Fibroblast of skin of scalp (primary cell): ENCODE results near the gene ELF3. TPM values are rescaled to one million over a fixed set of nuclear protein-coding genes. Genes with fewer than 3 reads are reported as not detected.
"Not testable (repeated sequence)": the region's sequence is repeated elsewhere in the genome, so short reads cannot be mapped to it uniquely, and the experiment has no call there.

Experiments
- DNase-seq: peaks from one replicate; pipeline ENCODE4 v3.0.0-alpha.2; 2013
- polyA plus RNA-seq, 2 experiments: library from polyadenylated mRNA; unstranded; fragments of 120-200 nt; gene quantifications; one replicate each; pipeline ENCODE4 v1.2.1, GENCODE V29; 2013; ENCODE audit not compliant: insufficient read length in 2 of 2

Gene ELF3
- 0.23 TPM for polyA plus RNA-seq (2013, experiment 1 of 2; ENCODE audit: insufficient read length)
- polyA plus RNA-seq (2013, experiment 2 of 2; ENCODE audit: insufficient read length): 0.25 TPM

DNA sequence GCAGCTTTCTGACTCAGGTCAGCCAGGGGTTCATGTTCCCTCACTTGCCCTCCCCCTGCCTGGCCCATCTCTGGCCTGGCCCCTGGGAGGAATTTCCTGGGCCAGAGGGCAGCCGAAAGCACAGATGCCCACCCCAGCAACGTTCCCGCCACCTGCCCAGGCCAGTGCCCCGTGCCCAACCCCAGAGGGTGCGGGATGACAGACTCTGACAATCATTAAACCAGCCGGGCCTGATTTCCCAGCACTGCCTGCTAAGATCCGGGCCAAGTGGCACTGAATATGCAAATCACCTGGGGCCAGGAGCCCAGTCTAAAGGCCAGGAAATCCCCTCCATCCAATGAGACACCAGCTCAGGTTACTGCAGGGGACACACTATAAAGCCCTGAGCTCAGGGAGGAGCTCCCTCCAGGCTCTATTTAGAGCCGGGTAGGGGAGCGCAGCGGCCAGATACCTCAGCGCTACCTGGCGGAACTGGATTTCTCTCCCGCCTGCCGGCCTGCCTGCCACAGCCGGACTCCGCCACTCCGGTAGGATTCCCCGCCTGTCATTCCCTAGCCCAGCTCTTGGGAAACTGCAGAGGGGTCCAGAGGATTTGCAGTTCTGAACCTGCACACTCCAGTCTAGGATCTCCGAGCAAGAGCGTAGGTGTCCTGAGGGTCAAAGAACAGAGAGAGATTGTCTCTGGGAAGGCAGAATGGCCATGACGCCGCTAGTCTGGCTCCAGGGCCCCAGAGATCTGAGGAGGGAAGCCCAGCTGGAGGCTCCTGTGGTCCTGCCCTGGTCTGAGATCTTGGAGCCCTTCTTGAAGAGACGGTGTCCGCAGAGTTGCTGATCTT is at the start of gene ELF3:
Gene ELF3, plus strand, starts transcription at position 408 of the 836 bp plus-strand sequence. CDS start 550 bp downstream, outside the sequence.
- DNase-seq: no peak

- DNase-seq: not testable (repeated sequence)
These were observed 48.0 kb upstream of the ELF3 start for GRCh38 chr1:201962382-201962781.

- DNase-seq: peak; percentile 75
These were observed 46.1 kb upstream of the ELF3 start for GRCh38 chr1:201964261-201964660.

DNA sequence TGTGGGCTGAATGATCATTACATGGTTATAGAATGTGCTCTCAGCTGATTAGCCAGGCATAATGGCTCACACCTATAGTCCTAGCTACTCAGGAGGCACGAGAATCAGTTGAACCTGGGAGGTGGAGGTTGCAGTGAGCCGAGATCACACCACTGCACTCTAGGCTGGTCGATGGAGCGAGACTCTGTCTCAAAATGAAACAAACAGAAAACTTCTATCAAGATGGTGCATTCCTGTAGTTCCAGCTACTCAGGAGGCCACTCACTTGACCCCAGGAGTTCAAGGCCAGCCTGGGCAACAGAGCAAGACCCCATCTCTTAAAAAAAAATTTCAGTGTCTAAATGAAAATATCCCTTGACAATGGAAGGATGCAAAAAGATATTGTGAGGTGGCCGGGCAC is 44.2 kb upstream of the ELF3 start:
- DNase-seq: no peak

DNA sequence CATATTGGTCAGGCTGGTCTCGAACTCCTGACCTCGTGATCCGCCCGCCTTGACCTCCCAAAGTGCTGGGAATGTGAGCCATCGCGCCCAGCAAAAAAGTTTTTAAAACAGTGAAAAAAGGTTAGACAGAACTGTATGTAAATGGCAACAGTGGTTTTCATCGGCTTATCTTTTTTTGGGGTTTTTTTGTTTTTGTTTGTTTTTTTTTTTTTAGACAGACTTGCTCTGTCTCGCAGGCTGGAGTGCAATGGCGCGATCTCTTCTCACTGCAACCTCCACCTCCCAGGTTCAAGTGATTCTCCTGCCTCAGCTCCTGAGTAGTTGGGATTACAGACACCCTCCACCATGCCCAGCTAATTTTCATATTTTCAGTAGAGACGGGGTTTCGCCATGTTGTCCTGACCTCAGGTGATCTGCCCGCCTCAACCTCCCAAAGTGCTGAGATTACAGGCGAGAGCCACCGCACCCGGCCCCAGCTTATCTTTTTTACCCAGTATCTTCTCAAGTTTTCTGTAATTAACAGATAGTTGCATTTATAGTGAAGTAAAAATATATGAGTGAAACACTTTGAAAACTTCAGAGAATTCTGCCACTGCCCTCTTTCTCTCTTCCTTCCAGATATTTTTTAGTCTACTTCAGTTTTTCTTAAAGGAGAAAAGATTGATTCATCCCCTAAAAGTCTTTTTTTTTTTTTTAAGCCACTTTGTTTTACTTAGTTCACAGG is 42.0 kb upstream of the ELF3 start:
- no peak for DNase-seq

DNA sequence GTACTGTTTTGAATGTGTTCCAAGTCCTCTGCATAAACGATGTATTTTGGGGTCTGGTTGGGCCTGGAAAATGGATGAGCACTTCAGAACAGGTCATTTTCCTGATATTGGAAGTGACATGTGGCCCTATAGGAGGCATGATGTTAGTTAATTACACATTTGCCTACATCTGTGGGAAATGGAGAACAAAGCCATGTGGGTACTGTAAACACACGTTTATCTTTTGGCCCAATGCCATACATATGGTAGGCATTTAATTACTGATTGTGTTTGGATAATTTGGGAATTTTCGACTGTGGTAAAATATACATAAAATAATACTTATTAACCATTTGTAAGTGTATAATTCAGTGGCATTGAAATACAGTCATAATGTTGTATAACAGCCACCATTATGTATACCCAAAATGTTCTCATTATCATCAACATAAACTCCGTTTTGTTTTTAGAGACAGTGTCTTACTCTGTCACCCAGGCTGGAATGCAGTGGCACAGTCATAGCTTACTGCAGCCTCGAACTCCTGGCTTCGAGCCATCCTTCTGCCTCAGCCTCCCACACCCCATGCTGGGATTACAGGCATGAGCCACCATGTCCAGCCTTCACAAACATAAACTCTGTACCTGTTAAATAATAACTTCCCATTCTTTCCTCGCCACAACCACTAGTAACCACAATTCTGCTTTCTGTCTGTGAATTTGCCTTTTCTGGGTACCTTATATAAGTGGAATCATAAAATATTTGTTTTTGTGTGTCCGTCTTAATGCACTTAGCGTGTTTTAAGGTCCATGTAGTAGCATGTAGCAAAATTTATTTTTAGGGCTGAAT is 39.8 kb upstream of the ELF3 start:
- DNase-seq: peak; percentile 57

- no peak for DNase-seq
These were observed 28.2 kb upstream of the ELF3 start for GRCh38 chr1:201982082-201982622.

DNA sequence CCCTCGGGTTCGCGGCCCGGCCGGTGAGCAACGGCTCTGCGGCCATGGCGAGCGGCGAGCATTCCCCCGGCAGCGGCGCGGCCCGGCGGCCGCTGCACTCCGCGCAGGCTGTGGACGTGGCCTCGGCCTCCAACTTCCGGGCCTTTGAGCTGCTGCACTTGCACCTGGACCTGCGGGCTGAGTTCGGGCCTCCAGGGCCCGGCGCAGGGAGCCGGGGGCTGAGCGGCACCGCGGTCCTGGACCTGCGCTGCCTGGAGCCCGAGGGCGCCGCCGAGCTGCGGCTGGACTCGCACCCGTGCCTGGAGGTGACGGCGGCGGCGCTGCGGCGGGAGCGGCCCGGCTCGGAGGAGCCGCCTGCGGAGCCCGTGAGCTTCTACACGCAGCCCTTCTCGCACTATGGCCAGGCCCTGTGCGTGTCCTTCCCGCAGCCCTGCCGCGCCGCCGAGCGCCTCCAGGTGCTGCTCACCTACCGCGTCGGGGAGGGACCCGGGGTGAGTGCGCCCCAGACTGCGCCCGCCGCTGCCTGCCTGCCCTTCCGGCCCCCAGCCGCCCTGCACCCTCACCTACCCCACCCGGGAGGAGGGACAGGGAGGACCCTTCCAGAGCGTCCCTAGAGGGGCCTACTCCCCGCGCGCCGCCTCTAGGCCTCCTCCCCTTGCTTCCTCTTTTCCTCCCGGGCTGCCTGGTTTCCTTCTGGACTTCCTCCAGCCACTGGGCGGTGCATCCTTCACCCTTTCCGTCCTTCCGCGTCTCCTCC is 27.6 kb upstream of the ELF3 start, which contains the start of gene RNPEP:
Gene RNPEP, plus strand, starts transcription at position 26 of the 757 bp plus-strand sequence. Its CDS starts 19 bp downstream, at position 45.
- DNase-seq: peak; percentile 73

DNA sequence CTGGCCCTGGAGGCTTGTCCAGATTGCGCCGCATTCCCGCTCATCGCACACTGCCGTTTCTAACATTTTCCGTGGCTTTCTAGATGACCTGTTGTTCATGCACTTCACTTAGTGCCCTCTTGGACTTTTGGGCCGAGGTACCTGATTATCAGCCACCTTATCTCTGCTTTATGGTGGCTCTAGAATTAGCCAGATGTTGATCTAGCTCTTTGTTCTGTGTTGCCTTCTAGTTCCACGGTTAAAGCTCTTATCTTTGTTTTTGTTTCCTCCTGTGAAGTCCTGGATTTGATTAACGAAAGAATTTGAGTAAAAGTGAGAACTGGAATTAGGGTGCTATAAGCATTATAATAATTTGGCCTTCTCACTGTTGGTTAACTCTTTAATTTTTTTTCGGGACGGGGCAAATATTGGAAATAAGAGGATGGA is 27.0 kb upstream of the ELF3 start:
- DNase-seq: no peak

DNA sequence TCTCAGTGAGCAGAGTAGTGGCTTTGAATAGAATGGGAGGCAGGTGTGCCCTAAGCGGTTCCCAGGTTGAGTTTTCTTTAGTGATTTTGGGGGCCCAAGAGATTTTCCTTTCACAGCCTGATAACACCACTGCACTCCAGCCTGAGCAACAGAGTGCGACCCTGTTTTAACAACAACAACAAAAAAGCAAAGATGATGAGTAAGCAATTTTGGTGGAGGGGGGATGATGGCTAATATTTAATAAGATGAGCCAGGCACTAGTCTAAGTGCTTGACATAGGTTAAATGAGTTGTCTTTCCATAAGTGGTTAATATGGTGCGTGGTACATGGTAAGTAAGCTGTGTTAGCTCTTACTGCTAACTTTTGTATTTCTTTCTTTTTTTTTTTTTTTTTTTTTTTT is 25.9 kb upstream of the ELF3 start:
- no peak for DNase-seq

GRCh38 chr1:201985355-201985754 is 25.0 kb upstream of the ELF3 start:
- DNase-seq: no peak

DNA sequence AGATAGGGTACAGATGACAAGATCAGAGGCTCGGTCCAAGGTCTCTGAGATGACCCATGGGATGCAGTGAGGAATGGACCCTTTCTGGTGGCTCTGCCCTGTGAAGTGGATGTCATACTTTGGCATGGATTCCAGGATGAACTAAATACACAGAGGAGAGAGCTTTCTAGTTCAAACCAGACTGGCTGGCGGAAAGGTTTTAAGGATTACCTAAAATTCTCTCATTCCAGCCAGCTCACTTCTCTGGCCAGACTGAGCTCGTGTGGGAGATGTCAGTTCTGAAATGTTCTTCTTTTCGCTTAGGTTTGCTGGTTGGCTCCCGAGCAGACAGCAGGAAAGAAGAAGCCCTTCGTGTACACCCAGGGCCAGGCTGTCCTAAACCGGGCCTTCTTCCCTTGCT is 21.8 kb upstream of the ELF3 start:
- no peak for DNase-seq

- no peak for DNase-seq
These were observed 20.8 kb upstream of the ELF3 start for GRCh38 chr1:201989354-201990128.

GRCh38 chr1:201990427-201990826 is 20.0 kb upstream of the ELF3 start:
- DNase-seq: no peak

- peak; percentile 45 for DNase-seq
These were observed 10.7 kb upstream of the ELF3 start for GRCh38 chr1:201999625-202000238.

- no peak for DNase-seq
These were observed 7.9 kb upstream of the ELF3 start for GRCh38 chr1:202002507-202002906.

DNA sequence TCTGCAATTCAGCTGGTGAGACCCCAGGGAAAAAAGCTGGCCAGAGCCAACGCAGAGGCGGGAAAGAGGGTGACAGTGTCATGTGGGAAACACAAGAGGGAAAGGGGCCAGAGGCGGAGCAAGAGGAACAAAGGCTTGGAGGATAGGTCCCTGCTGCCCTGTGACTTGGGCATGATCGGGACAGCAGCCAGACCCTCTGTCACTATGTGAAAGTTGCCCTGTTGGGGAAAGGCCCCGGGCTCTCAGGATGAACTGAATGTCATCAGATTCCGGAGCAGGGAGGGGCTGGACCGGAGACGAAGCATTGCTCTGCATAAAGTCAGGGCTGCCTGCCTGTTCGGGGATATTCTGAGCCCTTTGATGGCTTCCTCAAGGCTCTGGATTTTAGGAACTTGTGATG is 5.7 kb upstream of the ELF3 start:
- DNase-seq: no peak

DNA sequence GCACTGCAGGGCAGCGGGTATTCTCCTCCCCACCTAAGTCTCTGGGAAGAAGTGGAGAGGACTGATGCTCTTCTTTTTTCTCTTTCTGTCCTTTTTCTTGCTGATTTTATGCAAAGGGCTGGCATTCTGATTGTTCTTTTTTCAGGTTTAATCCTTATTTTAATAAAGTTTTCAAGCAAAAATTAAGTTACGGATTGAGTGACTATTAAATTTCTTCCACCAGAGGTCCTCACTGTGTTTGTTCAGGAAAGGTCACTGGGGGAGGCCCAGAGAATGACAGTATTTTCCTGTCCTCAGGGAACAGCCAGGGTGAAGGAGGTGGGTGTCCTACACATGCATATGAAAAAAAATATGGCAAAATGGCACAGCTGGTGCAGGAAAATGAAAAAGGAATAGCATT is 4.4 kb upstream of the ELF3 start:
- peak; percentile 46 for DNase-seq

GRCh38 chr1:202007304-202007703 is 3.1 kb upstream of the ELF3 start:
- DNase-seq: no peak

DNA sequence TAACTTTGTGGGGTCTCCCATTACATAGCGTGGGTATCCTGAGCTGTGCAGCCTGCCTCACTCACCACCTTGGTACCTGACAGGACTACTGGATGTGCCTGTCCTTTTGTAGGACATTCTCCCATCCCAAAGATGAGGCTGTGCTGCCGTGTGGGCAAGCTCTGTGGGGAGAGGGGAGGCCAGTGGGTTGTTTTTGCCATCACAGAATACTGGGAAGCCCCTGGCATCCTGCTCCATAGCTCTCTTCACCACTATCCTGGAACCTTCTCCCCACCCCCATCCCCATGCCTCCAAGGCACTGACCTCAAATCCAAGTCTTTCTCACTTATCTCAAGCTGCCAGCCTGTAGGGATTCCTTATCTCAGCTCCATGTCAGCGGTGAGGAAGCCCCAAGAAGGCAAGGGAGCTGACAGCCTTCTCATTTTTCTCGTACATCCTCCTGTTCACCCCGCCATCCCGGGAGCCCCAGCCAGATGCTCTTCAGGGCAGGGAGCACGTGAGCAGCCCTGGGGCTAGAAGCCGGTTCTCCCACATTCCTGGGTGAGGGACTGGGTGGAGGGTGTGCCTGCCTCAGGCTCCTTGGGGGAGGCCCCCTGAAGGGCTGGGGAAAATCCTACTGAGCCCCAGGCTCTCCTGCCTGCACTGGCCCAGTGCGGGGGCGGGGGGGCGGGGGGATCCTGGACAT is 2.4 kb upstream of the ELF3 start:
- DNase-seq: peak; percentile 35
